ENCODE measurements around the gene ZIC1. TPM values are rescaled to one million over a fixed set of nuclear protein-coding genes. Genes with fewer than 3 reads are reported as not detected.
A peak's percentile ranks its signal among the peaks of the same experiment; 100 is the strongest.

The ZIC1 gene
- polyA plus RNA-seq, 1 experiment = 28.5 TPM

DNA sequence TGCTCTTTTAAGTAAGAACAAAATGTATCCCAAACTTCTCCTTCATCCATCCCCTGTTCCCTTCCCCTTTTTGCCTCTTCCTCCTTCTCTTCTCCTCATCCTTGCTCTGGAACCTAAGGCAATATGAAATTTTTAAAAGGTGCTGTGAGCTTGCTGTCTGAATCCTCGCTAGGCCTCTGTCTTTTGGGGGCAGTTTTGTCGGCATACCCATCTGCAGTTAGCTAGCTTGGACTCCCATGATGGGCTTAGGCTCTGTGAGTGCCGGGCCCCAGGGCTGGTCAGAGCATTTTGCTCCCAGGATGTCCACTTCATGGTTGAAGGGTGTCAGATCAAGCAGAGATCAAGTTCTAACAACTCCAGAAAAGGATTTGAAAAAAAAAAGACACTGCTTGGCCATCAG, 18.6 kb downstream of the ZIC1 start:
- Histone ChIP-seq H3K36me3 (ENCODE audit: control insufficient read depth, insufficient read depth, low read length) (no peaks in the 10 kb centered on the region), H3K27me3 (ENCODE audit: control insufficient read depth, insufficient read depth, low read length) (peaks cover 8% of the 10 kb centered on the region), H3K4me3 (ENCODE audit: low read depth, low read length) (no peak overlapping the region)
- no peak for DNase-seq (ENCODE audit: low read depth)
- POLR2A ChIA-PET = no interaction called here
- CTCF ChIA-PET = interaction anchor here (0.6 kb wide), 2 partner anchors 17 to 708 kb away, joined by 3 to 4 read pairs; no protein-coding TSS in a partner anchor
- no peak for TF ChIP-seq CTCF (IDR thresholded peaks at IDR 0.05; ENCODE audit: insufficient read depth, low read depth, low read length)

DNA sequence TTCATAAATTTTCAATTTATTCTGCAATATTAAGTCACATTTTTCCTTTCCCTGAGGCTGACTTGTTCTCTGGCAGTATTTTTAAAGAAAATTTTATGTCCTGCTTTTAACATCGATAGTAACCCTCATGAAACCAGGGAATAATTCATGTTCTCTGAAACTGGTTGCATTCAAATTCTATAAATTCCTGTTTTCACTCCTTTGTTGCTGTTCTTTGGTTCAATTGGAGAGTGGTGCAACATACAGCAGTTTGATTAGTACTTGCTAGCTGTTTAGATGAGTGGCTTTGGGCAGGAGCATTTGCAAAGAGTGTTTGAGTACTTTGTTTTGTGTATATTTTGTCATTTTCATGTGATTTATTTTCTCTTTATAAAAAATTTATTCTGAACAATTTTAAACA, 19.2 kb downstream of the ZIC1 start:
- peaks cover 5% of the 10 kb centered on the region for H3K27me3 ChIP-seq (ENCODE audit: control insufficient read depth, insufficient read depth, low read length)
- ChIA-PET POLR2A (no interaction called here), CTCF (interaction anchor here (0.6 kb wide), 1 partner anchor 18 kb away, joined by 4 read pairs; no protein-coding TSS in a partner anchor)
- H3K4me3 ChIP-seq (ENCODE audit: low read depth, low read length) = no peak overlapping the region
- DNase-seq (ENCODE audit: low read depth) = no peak
- TF ChIP-seq CTCF (IDR thresholded peaks at IDR 0.05; ENCODE audit: insufficient read depth, low read depth, low read length) = no peak
- no peaks in the 10 kb centered on the region for H3K36me3 ChIP-seq (ENCODE audit: control insufficient read depth, insufficient read depth, low read length)

GRCh38 chr3:147428754-147429153, 19.6 kb downstream of the ZIC1 start:
- no peak for TF ChIP-seq CTCF (IDR thresholded peaks at IDR 0.05; ENCODE audit: insufficient read depth, low read depth, low read length)
- Histone ChIP-seq H3K27me3 (ENCODE audit: control insufficient read depth, insufficient read depth, low read length) (peaks cover 4% of the 10 kb centered on the region; the same call in 1 of the 2 replicates), H3K4me3 (ENCODE audit: low read depth, low read length) (no peak overlapping the region), H3K36me3 (ENCODE audit: control insufficient read depth, insufficient read depth, low read length) (no peaks in the 10 kb centered on the region)
- no peak for DNase-seq (ENCODE audit: low read depth)
- ChIA-PET POLR2A (no interaction called here), CTCF (no interaction called here)

GRCh38 chr3:147431751-147432150, 22.6 kb downstream of the ZIC1 start:
- ChIA-PET POLR2A (no interaction called here), CTCF (interaction anchor here (0.9 kb wide), 1 partner anchor 9 kb away, joined by 4 read pairs; no protein-coding TSS in a partner anchor)
- H3K36me3 ChIP-seq (ENCODE audit: control insufficient read depth, insufficient read depth, low read length) = no peaks in the 10 kb centered on the region
- peak; percentile 63 for DNase-seq (ENCODE audit: low read depth)
- no peak for TF ChIP-seq CTCF (IDR thresholded peaks at IDR 0.05; ENCODE audit: insufficient read depth, low read depth, low read length)
- no peak overlapping the region for H3K4me3 ChIP-seq (ENCODE audit: low read depth, low read length)
- H3K27me3 ChIP-seq (ENCODE audit: control insufficient read depth, insufficient read depth, low read length) = no peaks in the 10 kb centered on the region

GRCh38 chr3:147447224-147447623, 38.1 kb downstream of the ZIC1 start:
- H3K27me3 ChIP-seq (ENCODE audit: control insufficient read depth, insufficient read depth, low read length) = no peaks in the 10 kb centered on the region
- ChIA-PET CTCF (no interaction called here), POLR2A (no interaction called here)
- no peak for DNase-seq (ENCODE audit: low read depth)
- no peaks in the 10 kb centered on the region for H3K36me3 ChIP-seq (ENCODE audit: control insufficient read depth, insufficient read depth, low read length)
- no peak overlapping the region for H3K4me3 ChIP-seq (ENCODE audit: low read depth, low read length)
- no peak for TF ChIP-seq CTCF (IDR thresholded peaks at IDR 0.05; ENCODE audit: insufficient read depth, low read depth, low read length)

Data from BJ (cell line).